GM23248 (cell line): ENCODE measurements around the gene CCDC142.

Experiments
- EZH2 ChIP-seq: fragments of 200-600 bp; sonication (generic); IDR thresholded peaks from 2 replicates; pipeline ENCODE4 v1.6.1; 2018; ENCODE audit warnings: antibody characterized with exemption, mild to moderate bottlenecking; ENCODE audit not compliant: insufficient read depth, poor library complexity, severe bottlenecking
- EZH2phosphoT487 ChIP-seq: fragments of 200-600 bp; sonication (generic); IDR thresholded peaks from 2 replicates; pipeline ENCODE4 v1.6.1; 2018; ENCODE audit warnings: antibody characterized with exemption, moderate library complexity, mild to moderate bottlenecking, low read depth; ENCODE audit not compliant: insufficient read depth

DNA sequence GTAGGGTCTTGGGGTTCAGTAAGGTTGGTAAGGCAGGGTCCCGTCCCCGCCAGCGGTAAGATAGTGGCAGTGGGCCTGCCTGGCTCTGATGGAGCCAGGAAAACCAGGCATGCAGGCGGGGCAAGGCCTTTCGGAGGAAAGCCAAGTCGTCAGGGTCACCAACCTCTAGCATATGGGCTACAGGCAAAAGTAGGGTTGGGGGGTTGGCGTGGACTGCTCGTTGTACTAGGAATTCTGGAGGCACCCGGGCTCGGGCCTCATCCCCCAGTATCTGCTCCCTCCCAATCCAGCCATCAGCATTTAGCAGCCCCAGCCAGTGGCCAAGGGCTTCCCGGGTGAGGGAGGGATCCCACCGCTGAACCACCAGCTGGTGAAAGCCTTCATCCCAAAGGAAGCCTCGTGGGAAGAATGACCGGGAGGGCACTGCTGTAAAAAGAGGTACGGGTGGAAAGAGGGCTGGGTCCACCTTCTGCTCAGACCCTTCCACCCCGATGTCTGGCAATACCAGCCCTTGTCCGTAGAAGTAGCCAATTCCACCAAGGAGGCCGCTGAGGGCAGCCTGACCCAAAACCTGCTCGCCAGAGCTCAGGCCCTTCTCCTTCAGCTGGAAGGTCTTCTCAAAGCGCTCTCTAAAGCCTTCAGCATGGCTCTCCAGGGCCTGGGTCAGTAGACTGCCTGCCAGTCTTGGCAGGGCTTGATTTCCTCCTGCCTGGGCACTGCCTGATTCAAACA, 20.6 kb downstream of the CCDC142 start:
- TF ChIP-seq EZH2phosphoT487 (no peak), EZH2 (no peak)
